GM12878 (cell line): Measurements from ENCODE around the gene CAVIN1. TPM values are rescaled to one million over a fixed set of nuclear protein-coding genes. Genes with fewer than 3 reads are reported as not detected.

Source experiments
- ATAC-seq: fragments of 200-7000 bp; cut with Tn5 transposase; 3 replicates; pipeline ENCODE4 v1.9.1; 2020; ENCODE audit warnings: mild to moderate bottlenecking, moderate library complexity
- BruUV-seq: library from RNA; stranded (reverse); fragments of 400-500 nt; replicated peaks from 2 replicates; lab custom pipeline; 2021; lab: Mats Ljungman, UMichigan
- CTCF ChIA-PET: fragments of 300-600 bp; sonication (Branson Sonifier 250); formaldehyde crosslinking; extraction: SDS; loops from one replicate; lab custom pipeline; 2021; ENCODE audit warnings: inconsistent platforms; lab: Yijun Ruan, JAX
- POLR2A ChIA-PET: fragments of 350-600 bp; formaldehyde crosslinking; extraction: SDS; loops from one replicate; lab custom pipeline; 2021; ENCODE audit warnings: inconsistent platforms; lab: Charles Lee
- RAD21 ChIA-PET: fragments of 300-600 bp; sonication (Branson Sonifier 250); formaldehyde crosslinking; loops from one replicate; lab custom pipeline; 2023; ENCODE audit warnings: antibody characterized with exemption; ENCODE audit not compliant: unreplicated experiment; lab: Charles Lee
- SMC1A ChIA-PET: fragments of 300-600 bp; sonication (Branson Sonifier 250); formaldehyde crosslinking; loops from one replicate; lab custom pipeline; 2023; ENCODE audit not compliant: unreplicated experiment, uncharacterized antibody; lab: Charles Lee
- DNase-seq: peaks from one replicate; pipeline ENCODE4 v3.0.0-alpha.2; 2011; ENCODE audit warnings: low read depth, low spot score
- FAIRE-seq: peaks from 3 replicates; lab custom pipeline; 2011; peaks lifted over from hg19 to GRCh38; lab: Jason Lieb, UNC
- H2AFZ ChIP-seq: 2 replicates; pipeline ENCODE4 v1.6.0; 2011; ENCODE audit warnings: low read depth, low read length, control low read depth; ENCODE audit not compliant: control insufficient read depth
- H3K27ac ChIP-seq: 2 replicates; pipeline ENCODE4 v1.5.1; 2011; ENCODE audit warnings: control low read depth; ENCODE audit not compliant: control insufficient read depth, insufficient read depth
- H3K27me3 ChIP-seq, 2 experiments: replicated peaks in 1 of 2; 2 replicates each; pipeline versions ENCODE4 v1.6.0 to v1.6.1; 2011; ENCODE audit warnings: low read length in 1 of 2; ENCODE audit not compliant: control insufficient read depth in 2 of 2, insufficient read depth in 2 of 2
- H3K36me3 ChIP-seq, 2 experiments: 2 replicates each; pipeline ENCODE4 v1.5.1; 2011; ENCODE audit warnings: low read length in 1 of 2; ENCODE audit not compliant: control insufficient read depth in 2 of 2, insufficient read depth in 2 of 2
- H3K4me1 ChIP-seq: 2 replicates; pipeline ENCODE4 v1.6.1; 2011; ENCODE audit warnings: mild to moderate bottlenecking, low read length, moderate library complexity, mixed read lengths; ENCODE audit not compliant: control insufficient read depth, insufficient read depth
- H3K4me2 ChIP-seq: 2 replicates; pipeline ENCODE4 v1.6.0; 2011; ENCODE audit warnings: control low read depth; ENCODE audit not compliant: control insufficient read depth, insufficient read depth
- H3K4me3 ChIP-seq: fragments of 200-600 bp; sonication (generic); 2 replicates; pipeline ENCODE4 v1.5.1; 2016
- H3K79me2 ChIP-seq: 2 replicates; pipeline ENCODE4 v1.6.0; 2011; ENCODE audit warnings: low read length; ENCODE audit not compliant: control insufficient read depth, insufficient read depth
- H3K9ac ChIP-seq: 2 replicates; pipeline ENCODE4 v1.8.0; 2011; ENCODE audit warnings: low read length, control low read depth, mixed read lengths; ENCODE audit not compliant: control insufficient read depth, insufficient read depth
- H3K9me3 ChIP-seq: replicated peaks from 3 replicates; pipeline ENCODE4 v1.5.1; 2011; ENCODE audit warnings: mild to moderate bottlenecking, low read length; ENCODE audit not compliant: control insufficient read depth, insufficient read depth
- H4K20me1 ChIP-seq: 2 replicates; pipeline ENCODE4 v1.6.0; 2011; ENCODE audit not compliant: control insufficient read depth, insufficient read depth
- BMI1 ChIP-seq: fragments of 450-650 bp; IDR thresholded peaks from 2 replicates; pipeline ENCODE4 v1.6.1; 2016; ENCODE audit warnings: mild to moderate bottlenecking, moderate library complexity, borderline replicate concordance
- CEBPB ChIP-seq, 2 experiments: fragments of 150-350 bp in 1 of 2; IDR thresholded peaks; 2 replicates each; pipeline ENCODE4 v1.6.1; 2012 to 2014; ENCODE audit warnings: low read depth in 2 of 2, low read length in 2 of 2, borderline replicate concordance in 1 of 2, inconsistent platforms in 1 of 2
- EED ChIP-seq: sonication (generic); IDR thresholded peaks from 2 replicates; pipeline ENCODE4 v1.6.1; 2016; ENCODE audit warnings: antibody characterized with exemption, low read depth
- KDM1A ChIP-seq: fragments of 200-600 bp; sonication (generic); IDR thresholded peaks from 2 replicates; pipeline ENCODE4 v1.6.1; 2016; ENCODE audit warnings: borderline replicate concordance
- MTA2 ChIP-seq: fragments of 450-650 bp; IDR thresholded peaks from 2 replicates; pipeline ENCODE4 v1.6.1; 2016; ENCODE audit warnings: low read depth, mild to moderate bottlenecking, moderate library complexity
- PML ChIP-seq: IDR thresholded peaks from 2 replicates; pipeline ENCODE4 v1.6.1; 2012; ENCODE audit warnings: low read length, inconsistent platforms
- RAD21 ChIP-seq: IDR thresholded peaks from 2 replicates; pipeline ENCODE4 v1.6.1; 2011; ENCODE audit warnings: mild to moderate bottlenecking, low read depth, low read length, moderate library complexity; ENCODE audit not compliant: insufficient read depth
- RB1 ChIP-seq: fragments of 450-650 bp; formaldehyde crosslinking; IDR thresholded peaks from 2 replicates; pipeline ENCODE4 v1.6.1; 2017; ENCODE audit warnings: mild to moderate bottlenecking, borderline replicate concordance
- SREBF2 ChIP-seq: IDR thresholded peaks from 2 replicates; pipeline ENCODE4 v1.6.1; 2012; ENCODE audit warnings: mild to moderate bottlenecking, low read length
- ZBED1 ChIP-seq: IDR thresholded peaks from 2 replicates; pipeline ENCODE4 v1.6.1; 2016; ENCODE audit warnings: borderline replicate concordance
- WGBS: methylation state at CpG from one replicate; pipeline ENCODE4 v1.1.6; 2016; ENCODE audit warnings: low lambda C conversion rate; ENCODE audit not compliant: insufficient replicate concordance, insufficient coverage; ENCODE audit errors: missing lambda C conversion rate; 5-methylcytosine and 5-hydroxymethylcytosine counted together
- in situ Hi-C: fragments of 300-500 bp; cut with MboI; formaldehyde crosslinking; loops from 9 replicates; pipeline ENCODE4 v1.14.3; 2018; ENCODE audit warnings: mixed read lengths
- intact Hi-C: fragments of 100-400 bp; cut with micrococcal nuclease; formaldehyde crosslinking; loops from one replicate; pipeline ENCODE4 v1.14.2; 2022; ENCODE audit not compliant: unreplicated experiment
- polyA plus RNA-seq, 11 experiments: library from polyadenylated mRNA; depleted of rRNA in 4 of 11; unstranded in 6 of 11; stranded (reverse) in 5 of 11; fragments of >200 nt; fragmentation: Nextera tagmentation in 4 of 11; fragmentation: Illumina TruSeq in 1 of 11; extraction: Ambion mirVana in 4 of 11; extraction: Trizol in 1 of 11; gene quantifications; 1 replicate in 1 of 11; 2 replicates in 10 of 11; pipeline versions ENCODE4 v1.2.1 to v1.2.3, GENCODE V29; 2011 to 2016; ENCODE audit warnings: inconsistent platforms in 2 of 11, missing spikeins in 2 of 11, low read depth in 1 of 11
- total RNA-seq, 4 experiments: library from RNA; depleted of rRNA in 3 of 4; stranded (reverse); fragments of >200 nt in 3 of 4; fragmentation: Illumina TruSeq in 1 of 4; extraction: Trizol in 1 of 4; gene quantifications; 2 replicates each; pipeline versions ENCODE4 v1.2.1 to v1.2.3, GENCODE V29; 2013 to 2021
- TF ChIP-seq, protein P1 (sequence below), 3 experiments: IDR thresholded peaks in 2 of 3; conservative IDR thresholded peaks in 1 of 3; 2 replicates each; pipeline ENCODE4 v1.5.1; 2011; ENCODE audit warnings: low read depth in 3 of 3, low read length in 3 of 3, mild to moderate bottlenecking in 3 of 3, control low read depth in 2 of 3, moderate library complexity in 2 of 3, inconsistent platforms in 1 of 3, mixed read lengths in 1 of 3; ENCODE audit not compliant: control insufficient read depth in 2 of 3, insufficient read depth in 1 of 3; ENCODE audit errors: extremely low read depth in 1 of 3
- TF ChIP-seq, protein P2 (sequence below): fragments of 450-650 bp; IDR thresholded peaks from 2 replicates; pipeline ENCODE4 v1.6.1; 2017; ENCODE audit warnings: mild to moderate bottlenecking, moderate library complexity

The CAVIN1 gene
- total and polyA plus RNA-seq, 10 of the 15 experiments (the other 5 are each of a cell fraction or from before 2014, with no cell fraction given) = 0.03 to 1.1 (median 0.37) TPM

DNA sequence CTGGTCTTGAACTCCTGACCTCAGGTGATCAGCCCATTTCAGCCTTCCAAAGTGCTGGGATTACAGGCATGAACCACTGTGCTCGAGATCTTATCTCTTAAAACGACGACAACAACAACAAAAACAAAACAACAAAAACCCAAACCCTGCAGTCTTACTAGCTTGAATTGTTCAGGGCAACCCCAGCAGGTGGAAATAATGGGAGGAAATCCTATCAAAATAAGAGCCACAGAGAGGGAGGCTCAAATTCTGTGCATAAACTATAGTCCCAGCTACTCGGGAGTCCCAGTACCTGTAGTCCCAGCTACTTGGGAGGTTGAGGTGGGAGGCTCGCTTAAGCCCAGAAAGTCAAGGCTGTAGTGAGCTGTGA lies 19.1 kb upstream of the CAVIN1 start:
- no peak overlapping the region for H2AFZ ChIP-seq
- ChIA-PET CTCF (interaction anchor here (0.5 to 10.1 kb wide), 18 partner anchors 10 to 220 kb away, joined by 3 to 120 read pairs (median 4); no protein-coding TSS in a partner anchor), POLR2A (interaction anchor here (0.6 to 2.0 kb wide), 8 partner anchors 13 to 141 kb away, joined by 3 to 9 read pairs (median 6); no protein-coding TSS in a partner anchor), SMC1A (interaction anchor here (0.7 to 3.2 kb wide), 14 partner anchors 10 to 507 kb away, joined by 3 to 22 read pairs (median 6); no protein-coding TSS in a partner anchor), RAD21 (interaction anchor here (0.8 to 3.6 kb wide), 11 partner anchors 13 to 85 kb away, joined by 3 to 20 read pairs (median 4); no protein-coding TSS in a partner anchor)
- no peak overlapping the region for H3K4me2 ChIP-seq
- FAIRE-seq (no peak), DNase-seq (no peak), ATAC-seq (no peak)
- intact Hi-C loops = no loop called here
- WGBS = 56% methylated on average over 5 of the region's 5 CpGs
- no peak overlapping the region for H3K9ac ChIP-seq
- no peaks in the 10 kb centered on the region for H3K27me3 ChIP-seq
- H3K9me3 ChIP-seq = no peaks in the 10 kb centered on the region
- no peaks in the 10 kb centered on the region for H4K20me1 ChIP-seq
- in situ Hi-C loops = no loop called here
- BruUV-seq = no TSS peak
- H3K4me1 ChIP-seq = 0 out of 2 replicates have a peak, but pooled peaks cover 4% of the 10 kb centered on the region
- no peak overlapping the region for H3K27ac ChIP-seq
- no peak overlapping the region for H3K4me3 ChIP-seq
- TF ChIP-seq RB1 (no peak), EED (no peak), KDM1A (no peak), PML (no peak), BMI1 (no peak), MTA2 (no peak), RAD21 (no peak), CEBPB (IDR thresholded peaks at IDR 0.05; ENCODE audit: borderline replicate concordance in 1 of 2, low read depth in 2 of 2, low read length in 2 of 2) (no peak), ZBED1 (no peak), SREBF2 (no peak)
- TF ChIP-seq, protein P1, sequence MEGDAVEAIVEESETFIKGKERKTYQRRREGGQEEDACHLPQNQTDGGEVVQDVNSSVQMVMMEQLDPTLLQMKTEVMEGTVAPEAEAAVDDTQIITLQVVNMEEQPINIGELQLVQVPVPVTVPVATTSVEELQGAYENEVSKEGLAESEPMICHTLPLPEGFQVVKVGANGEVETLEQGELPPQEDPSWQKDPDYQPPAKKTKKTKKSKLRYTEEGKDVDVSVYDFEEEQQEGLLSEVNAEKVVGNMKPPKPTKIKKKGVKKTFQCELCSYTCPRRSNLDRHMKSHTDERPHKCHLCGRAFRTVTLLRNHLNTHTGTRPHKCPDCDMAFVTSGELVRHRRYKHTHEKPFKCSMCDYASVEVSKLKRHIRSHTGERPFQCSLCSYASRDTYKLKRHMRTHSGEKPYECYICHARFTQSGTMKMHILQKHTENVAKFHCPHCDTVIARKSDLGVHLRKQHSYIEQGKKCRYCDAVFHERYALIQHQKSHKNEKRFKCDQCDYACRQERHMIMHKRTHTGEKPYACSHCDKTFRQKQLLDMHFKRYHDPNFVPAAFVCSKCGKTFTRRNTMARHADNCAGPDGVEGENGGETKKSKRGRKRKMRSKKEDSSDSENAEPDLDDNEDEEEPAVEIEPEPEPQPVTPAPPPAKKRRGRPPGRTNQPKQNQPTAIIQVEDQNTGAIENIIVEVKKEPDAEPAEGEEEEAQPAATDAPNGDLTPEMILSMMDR (IDR thresholded peaks at IDR 0.05 in 2 of 3, conservative IDR thresholded peaks at IDR 0.05 in 1 of 3; ENCODE audit: control insufficient read depth in 2 of 3, extremely low read depth in 1 of 3, insufficient read depth in 1 of 3, low read depth in 3 of 3, low read length in 3 of 3) = no peak
- TF ChIP-seq, protein P2, sequence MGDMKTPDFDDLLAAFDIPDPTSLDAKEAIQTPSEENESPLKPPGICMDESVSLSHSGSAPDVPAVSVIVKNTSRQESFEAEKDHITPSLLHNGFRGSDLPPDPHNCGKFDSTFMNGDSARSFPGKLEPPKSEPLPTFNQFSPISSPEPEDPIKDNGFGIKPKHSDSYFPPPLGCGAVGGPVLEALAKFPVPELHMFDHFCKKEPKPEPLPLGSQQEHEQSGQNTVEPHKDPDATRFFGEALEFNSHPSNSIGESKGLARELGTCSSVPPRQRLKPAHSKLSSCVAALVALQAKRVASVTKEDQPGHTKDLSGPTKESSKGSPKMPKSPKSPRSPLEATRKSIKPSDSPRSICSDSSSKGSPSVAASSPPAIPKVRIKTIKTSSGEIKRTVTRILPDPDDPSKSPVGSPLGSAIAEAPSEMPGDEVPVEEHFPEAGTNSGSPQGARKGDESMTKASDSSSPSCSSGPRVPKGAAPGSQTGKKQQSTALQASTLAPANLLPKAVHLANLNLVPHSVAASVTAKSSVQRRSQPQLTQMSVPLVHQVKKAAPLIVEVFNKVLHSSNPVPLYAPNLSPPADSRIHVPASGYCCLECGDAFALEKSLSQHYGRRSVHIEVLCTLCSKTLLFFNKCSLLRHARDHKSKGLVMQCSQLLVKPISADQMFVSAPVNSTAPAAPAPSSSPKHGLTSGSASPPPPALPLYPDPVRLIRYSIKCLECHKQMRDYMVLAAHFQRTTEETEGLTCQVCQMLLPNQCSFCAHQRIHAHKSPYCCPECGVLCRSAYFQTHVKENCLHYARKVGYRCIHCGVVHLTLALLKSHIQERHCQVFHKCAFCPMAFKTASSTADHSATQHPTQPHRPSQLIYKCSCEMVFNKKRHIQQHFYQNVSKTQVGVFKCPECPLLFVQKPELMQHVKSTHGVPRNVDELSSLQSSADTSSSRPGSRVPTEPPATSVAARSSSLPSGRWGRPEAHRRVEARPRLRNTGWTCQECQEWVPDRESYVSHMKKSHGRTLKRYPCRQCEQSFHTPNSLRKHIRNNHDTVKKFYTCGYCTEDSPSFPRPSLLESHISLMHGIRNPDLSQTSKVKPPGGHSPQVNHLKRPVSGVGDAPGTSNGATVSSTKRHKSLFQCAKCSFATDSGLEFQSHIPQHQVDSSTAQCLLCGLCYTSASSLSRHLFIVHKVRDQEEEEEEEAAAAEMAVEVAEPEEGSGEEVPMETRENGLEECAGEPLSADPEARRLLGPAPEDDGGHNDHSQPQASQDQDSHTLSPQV = no peak
- no peaks in the 10 kb centered on the region for H3K36me3 ChIP-seq
- H3K79me2 ChIP-seq = no peaks in the 10 kb centered on the region
